SK-MEL-5 (cell line): ENCODE data around the gene SIX4. TPM values are rescaled to one million over a fixed set of nuclear protein-coding genes. Genes with fewer than 3 reads are reported as not detected.

Experiments used
- DNase-seq: peaks from one replicate; pipeline ENCODE4 v3.0.0-alpha.2; 2016; ENCODE audit warnings: low read depth, low spot score
- in situ Hi-C: cut with HindIII; loops from 2 replicates; pipeline ENCODE4 v1.10.0; 2016; ENCODE audit warnings: low sequenced_read_pairs, high pct_unique_total_duplicates, low pct_unique_long_range_greater_than_20kb
- polyA plus RNA-seq, 2 experiments: library from polyadenylated mRNA; depleted of rRNA; stranded (reverse); fragments of >200 nt; gene quantifications; 2 replicates each; pipeline ENCODE4 v1.2.3, GENCODE V29; 2015
- total RNA-seq: library from RNA; depleted of rRNA; stranded (reverse); fragments of >200 nt; shearing (Covaris generic); gene quantifications from 2 replicates; pipeline ENCODE4 v1.2.3, GENCODE V29; 2014; rRNA removed

The SIX4 gene
- total RNA-seq: 3.9 and 4.7 TPM in 2 replicates
- polyA plus RNA-seq (2015; cell fraction: cytosol; rRNA removed): 5.3 and 8.1 TPM in 2 replicates
- polyA plus RNA-seq (2015; cell fraction: nucleus; rRNA removed): 6.8 and 10.7 TPM in 2 replicates

DNA sequence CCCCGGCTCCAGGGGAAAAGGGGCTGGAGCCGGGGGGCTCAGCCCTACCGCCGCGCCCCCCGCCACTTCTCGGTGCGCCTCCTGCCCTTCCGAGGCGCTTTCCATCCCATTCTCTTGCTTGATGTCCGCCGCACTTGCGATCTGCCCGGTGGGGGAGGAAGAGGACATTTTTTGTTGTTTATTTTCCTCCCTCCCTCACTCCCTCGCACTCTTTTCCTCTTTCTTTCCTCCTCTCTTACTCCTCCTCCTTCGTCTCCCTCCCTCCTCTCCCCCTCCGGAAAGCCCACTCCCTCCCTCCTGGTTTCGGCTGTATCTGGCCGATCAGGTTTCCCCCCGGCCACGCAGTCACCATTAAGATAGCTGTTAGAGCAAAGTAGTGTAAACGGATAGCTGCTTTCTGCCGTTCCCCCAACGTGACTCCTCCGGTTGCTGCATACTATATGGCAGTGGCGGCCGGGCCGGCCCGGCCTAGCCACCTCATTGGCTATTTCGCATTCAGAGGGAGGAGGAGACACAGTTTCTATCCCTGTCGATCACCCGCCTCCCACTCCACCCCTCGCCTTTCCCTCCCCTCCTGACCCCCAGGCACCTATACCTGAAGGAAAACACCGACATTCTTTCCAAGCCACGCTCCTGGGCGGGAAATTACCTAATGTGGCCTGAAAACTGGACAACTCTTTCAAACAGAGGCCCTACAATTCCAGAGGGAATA lies at the start of gene SIX4:
Gene SIX4, minus strand, starts transcription at position 445 of the 712 bp plus-strand sequence. Its CDS starts 277 bp downstream, at position 168.
- peak; percentile 76 for DNase-seq
- in situ Hi-C loops: no loop called here

DNA sequence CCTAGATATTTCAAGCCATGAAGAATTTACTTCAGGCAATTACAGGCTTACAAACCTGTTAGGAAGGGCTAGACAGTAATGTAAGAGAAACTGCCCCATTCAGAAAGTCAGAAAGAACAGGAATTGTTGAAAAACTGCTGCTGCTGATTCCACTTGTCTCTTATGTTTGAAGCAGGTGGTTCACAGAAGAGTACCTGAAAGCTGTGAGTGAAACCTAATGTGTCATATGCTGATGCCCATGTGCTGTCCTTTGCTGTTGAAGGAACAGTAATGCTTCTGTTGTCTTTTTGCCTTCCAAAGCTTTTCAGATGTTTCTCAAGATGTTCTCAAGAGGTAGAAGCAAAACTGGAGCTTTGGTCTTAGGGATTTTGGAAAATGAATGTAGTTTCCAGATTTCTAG lies 49.4 kb upstream of the SIX4 start:
- in situ Hi-C loops: no loop called here
- no peak for DNase-seq

DNA sequence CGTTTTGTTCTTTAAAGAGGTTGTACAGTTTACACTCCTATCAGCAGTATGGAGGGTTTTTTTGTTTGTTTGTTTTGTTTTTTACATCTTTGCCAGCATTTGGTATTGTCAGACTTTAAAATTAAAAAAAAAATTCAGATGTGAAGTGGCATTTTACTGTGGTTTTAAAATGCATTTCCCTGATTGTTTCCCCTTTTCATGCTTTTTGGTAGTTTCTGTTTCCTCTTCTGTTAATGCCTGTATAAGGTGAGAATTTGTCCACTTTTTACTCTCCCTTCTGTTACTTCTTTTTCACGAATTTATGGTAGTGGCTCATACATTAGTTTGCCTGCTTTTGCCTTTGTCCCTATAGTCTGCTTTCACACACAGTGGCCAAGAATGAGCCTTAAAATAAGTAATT lies 47.0 kb upstream of the SIX4 start:
- in situ Hi-C loops: no loop called here
- DNase-seq: no peak

DNA sequence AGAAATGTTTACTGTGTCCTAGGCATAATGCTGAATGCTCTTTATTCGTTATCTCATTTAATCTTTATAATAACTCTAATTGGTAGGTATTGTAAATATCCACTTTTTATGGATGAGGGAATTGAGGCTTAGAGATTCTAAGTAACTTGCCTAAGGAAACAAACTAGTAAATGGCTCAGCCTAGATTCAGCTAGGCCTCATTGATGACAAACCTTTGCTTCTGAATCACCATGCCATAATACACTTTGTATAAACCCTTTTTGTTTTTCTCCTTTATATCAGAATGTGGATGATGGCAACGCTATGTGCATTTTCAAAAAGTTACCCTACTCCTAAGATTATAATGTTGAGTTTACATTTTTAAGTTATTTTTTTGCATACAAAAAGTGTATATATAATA lies 44.5 kb upstream of the SIX4 start:
- DNase-seq: no peak
- in situ Hi-C loops: no loop called here

DNA sequence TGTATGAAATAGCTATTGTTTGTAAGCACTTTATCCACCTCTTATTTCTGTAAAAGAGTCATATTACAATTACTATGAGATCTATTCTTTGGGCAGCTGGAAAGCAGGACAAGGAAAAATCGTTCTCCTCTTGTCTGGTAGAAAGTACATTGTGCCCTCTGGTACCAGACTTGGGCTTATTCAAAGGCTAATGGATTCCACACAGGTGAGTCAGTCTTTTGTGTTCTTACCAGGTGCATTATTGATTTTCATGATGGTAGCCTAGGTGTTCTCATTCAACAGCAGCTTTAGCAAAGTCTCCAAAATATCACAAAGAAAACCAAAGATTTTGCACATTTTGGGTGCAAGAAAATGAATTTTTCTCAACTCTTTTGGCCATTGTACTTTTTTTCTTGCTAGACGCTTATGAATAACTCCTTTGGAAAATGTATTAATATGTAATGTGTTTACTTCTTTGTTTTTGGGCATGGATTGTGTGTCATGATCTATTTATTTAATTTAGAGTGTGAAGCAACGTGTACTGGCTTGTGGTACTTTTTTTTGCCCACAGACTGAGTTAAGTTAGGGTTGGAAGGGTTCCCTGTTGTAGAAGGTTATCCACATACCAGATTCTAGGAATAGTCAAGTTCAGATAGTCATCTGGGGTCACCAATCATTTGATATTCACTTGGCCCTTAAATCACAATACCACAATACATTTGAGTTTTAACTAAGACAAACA lies 36.7 kb upstream of the SIX4 start:
- in situ Hi-C loops: no loop called here
- DNase-seq: no peak

DNA sequence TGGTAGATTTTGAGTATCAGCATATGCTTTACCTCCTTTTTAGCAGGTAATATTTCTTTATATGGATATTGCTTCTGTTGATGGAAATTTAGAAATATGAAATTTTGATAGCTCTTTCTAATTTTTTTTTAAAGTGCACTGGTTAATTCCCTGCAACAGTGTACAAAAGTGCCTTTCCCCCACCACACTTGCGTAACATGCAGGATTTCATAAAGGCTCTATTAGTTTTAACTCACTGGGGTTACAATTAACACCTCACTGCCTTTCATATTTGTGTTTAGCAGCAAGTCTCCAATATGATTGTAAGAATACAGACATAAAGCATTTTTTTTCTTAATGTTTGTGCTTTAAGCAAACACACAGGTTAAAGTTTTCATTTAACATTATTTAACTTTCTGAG lies 36.1 kb upstream of the SIX4 start:
- in situ Hi-C loops: no loop called here
- DNase-seq: no peak

DNA sequence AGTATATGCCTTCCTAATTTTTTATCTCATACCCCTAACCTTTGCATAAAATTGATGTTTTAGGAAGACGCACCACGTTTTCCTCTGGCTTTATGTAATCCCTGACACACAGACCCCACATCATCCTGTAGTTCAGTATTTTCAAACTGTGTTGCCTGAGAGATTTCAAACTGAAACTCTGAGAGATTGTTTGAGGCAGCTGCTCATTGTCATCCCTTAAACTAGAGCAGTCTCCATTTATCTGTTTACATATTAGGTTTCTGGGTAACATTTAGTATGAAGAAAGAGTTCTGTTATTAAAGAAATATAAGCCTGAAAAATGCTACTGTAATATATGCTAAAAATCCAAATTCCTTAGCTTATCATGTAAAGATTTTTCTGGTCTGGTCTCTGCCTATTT lies 34.7 kb upstream of the SIX4 start:
- no peak for DNase-seq
- in situ Hi-C loops: no loop called here

DNA sequence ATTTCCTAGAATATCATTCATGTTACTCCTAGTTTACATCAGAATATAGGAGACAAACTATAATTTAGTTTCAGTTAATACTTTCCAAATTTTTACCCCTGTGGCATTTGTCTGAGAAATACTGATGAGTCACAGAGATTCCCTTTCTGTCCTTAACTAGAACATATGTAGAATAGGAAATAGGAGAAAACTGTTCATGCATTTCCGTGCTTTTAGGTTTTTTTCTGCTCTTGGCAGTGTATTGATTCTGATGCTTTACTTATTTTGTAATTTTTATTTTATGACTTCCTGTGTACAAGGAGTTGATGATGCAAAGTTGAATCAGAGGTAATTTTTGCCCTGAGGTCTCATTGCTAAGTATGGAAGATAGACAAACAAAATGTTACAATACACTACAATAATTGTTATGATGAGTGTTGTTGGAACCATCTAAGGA lies 33.4 kb upstream of the SIX4 start:
- DNase-seq: no peak
- in situ Hi-C loops: no loop called here

DNA sequence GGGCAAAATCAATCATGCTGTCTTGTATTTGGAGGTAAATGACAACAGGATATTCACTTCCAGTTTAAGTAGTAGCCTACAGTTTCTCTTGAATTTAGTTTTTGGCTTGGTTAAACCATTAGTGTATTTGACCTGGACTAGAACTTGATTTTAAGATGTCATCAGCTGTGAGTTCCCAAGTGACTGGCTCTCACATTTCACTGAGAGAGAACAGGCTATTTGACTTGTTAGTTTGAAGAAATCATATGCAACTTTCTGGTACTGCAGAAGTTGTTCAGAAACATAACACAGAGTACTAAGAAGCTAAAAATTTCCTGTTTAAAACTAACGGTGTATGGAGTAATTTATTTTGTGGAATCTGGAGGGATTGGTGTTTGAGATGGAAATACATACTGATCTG lies 32.7 kb upstream of the SIX4 start:
- no peak for DNase-seq
- in situ Hi-C loops: no loop called here

DNA sequence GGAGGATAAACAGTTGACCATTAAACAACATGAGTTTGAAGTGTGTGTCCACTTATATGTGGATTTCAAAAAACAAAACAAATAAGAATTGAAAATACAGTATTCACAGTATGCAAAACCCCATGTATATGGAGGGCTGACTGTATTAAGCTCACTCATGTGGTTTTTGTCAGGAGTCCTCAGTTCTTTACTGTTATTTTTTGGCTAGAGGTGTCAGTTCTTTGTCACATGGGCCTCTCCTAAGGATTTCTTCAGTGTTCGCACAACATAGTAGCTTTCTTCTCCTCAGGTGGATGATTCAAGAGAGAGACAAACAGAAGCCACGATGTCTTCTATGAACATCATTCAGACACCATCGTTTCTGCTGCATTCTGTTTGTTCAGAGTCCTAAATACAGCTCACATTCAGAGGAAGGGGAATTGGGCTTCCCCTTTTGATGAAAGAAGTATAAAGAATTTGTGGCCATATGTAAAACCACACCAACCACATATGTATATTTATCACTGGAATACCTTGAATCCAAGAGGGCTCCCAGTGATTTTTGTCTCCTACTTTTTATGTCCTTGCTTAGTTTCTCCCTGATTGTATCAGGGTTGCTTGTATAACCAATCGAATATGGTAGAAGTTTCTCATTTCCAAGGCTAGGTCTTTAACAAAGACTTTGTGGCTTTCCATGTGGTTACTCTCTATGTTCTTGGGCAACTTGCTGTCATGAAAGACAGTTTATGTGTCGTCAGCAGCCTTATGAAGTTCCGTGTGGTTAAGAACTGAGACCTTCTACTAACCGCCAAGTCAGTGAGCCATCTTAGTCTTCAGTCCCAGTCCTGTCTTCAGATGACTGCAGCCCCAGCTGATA lies 29.3 kb upstream of the SIX4 start:
- in situ Hi-C loops: no loop called here
- DNase-seq: peak; percentile 15

DNA sequence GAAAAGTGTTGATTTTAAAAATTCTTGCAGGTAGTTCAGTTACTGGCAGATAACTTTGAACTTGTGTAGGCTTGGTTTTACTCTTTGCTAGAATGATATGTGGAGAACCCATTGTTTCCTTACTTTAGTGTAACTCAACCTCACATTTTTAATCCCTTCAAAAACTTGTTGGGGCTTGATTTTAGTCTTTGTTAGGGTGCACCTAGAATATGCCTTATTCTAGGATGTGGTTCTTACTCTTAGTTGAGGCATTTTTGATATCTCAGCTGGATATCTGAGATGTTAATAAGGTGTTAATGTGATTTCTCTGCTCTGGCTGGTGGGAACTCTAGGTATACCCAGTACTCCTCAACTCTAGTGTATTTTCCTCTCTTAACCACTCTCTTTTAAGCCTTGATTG lies 20.4 kb upstream of the SIX4 start:
- DNase-seq: no peak
- in situ Hi-C loops: no loop called here

DNA sequence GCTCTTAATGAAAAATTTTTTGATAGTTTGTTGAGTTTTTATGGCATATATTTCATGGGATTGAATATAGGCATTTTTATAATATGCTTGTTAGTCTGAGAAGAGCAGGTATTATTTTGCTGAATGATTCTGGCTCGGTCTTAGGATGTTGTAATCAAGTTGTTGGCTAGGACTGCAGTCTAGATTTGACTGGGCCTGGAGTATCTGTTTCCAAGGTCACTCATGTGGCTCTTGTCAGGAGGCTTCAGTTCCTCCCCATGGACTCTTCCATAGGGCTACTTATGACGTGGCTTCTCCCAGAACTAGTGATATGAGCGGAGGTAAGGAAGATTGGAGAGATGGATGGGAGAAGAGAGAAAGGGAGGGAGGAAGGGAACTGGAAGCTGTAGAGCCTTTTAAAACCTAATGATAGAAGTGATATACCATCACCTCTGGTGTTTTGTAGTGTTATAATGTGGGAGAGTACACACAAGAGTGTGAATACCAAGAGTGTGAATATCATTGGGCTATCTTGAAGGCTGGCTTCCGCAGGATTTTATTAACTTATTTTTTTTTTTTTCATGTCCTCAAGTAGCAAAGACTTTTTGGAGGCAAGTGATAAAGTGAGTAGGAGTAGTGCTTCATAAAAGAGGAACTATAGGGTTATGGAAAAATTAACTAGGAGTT lies 14.8 kb upstream of the SIX4 start:
- in situ Hi-C loops: no loop called here

DNA sequence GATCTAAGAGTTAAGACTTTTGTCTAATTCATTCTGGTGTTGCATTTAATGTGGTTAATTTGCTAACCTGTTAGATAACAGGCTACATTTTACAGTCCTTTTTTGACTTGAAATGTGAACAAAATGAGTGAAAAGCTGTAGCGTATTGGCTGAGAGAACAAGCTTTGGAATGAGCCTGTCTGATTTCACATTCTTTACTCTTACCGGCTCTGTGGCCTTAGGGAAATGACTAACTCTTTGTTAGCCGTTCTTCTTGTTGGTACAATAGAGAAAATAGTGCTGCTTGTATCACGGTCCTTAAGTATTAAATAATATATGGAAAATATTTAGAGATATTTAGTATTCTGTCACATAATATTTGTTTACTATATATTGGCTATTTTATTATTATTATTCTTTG lies 12.3 kb upstream of the SIX4 start:
- peak; percentile 38 for DNase-seq

More for the DNA sequence above, 14.8 kb upstream of the SIX4 start:
- DNase-seq: no peak

DNA sequence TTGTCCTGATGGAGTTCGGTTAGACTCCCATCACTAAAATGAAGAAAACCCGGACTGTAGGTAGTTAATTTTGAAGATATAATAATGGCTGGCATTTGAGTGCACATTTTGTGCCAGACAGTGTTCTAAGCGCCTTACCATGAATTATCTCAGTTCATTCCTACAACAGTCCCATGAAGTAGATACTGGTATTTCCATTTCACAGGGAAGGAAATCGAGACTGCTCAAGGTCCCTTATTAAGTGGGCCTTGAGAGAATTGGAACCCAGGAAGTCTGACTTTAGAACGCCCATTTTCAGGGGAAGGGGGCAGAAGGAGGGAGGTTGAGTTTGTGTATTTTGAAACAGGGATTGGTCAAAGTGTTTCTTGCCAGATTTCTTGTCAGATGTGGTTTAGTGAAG lies 11.3 kb upstream of the SIX4 start:
- in situ Hi-C loops: no loop called here

More for the DNA sequence above, 12.3 kb upstream of the SIX4 start:
- in situ Hi-C loops: no loop called here

DNA sequence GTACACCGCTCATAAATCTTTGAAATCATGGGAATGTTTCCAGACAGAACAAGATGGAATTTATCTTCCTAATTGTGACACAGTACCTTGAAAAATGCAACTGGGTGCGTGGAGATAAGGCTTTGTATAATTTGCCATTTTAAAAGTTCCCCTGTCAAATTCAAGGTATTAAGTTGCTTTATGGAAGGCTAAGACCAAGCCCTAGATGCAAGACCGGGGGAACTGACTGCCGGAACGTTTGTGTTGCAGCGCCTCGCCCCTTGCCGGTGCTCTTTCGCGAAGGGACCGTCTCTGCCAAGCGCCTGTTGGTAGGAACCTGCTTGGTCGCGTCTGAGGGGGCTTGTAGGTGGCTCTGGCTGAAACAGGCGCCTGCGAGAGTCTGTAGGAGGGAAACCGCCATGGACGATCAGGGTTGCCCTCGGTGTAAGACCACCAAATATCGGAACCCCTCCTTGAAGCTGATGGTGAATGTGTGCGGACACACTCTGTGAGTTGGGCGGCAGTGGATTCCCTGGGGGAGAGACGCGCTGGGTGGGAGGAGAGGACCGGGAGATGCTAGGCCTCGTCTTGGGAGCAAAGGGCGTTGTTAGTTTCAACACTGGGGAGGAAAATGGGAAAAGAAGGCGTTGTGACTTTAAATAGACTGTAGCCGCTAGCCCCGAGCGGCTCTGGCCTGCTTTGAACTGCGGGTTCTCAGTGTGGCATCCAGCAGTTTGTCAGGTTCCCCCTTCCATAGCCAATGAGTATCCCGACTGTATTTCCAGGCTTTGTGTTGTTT lies 10.5 kb upstream of the SIX4 start, which contains the start of gene MNAT1:
Gene MNAT1, plus strand, starts transcription at position 297 of the 778 bp plus-strand sequence. Its CDS starts 102 bp downstream, at position 399.
- in situ Hi-C loops: no loop called here
- DNase-seq: peak; percentile 76

More for the DNA sequence above, 11.3 kb upstream of the SIX4 start:
- no peak for DNase-seq

DNA sequence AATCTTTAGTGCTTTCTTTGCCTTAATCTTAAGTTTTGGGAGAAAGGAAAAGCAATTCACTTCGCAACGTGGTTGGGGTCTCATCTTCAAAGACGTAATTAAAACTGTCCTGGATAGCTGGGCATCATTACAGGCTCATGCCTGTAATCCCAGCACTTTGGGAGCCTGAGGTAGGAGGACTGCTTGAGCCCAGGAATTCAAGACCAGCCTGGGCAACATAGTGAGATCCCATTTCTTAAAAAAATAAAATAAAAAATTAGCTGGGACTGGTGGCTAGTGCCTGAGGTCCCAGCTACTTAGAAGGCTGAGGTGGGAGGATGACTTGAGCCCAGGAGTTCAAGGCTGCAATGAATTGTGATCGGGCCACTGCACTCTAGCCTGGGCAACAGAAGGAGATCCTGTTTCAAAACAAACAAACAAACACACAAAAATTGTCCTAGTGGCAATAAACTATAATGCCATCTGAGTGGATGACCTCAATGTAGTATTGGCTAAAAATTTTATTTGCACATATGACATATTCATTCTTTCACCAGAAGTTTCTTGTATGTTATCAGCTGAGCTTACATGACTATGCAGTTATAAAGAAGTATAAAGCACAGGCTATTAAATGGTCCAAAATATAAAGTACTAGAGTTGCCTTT lies 8.8 kb upstream of the SIX4 start:
- in situ Hi-C loops: no loop called here
- DNase-seq: no peak
